GM12872 (cell line): ENCODE results near the gene NOTCH3.

Experiments
- TF ChIP-seq, protein P1 (sequence below): IDR thresholded peaks from 3 replicates; pipeline ENCODE4 v1.5.1; 2011; ENCODE audit warnings: low read depth, mild to moderate bottlenecking, low read length, moderate library complexity; ENCODE audit not compliant: insufficient read depth

NOTCH3 gene

GRCh38 chr19:15110418-15110815 lies 90.4 kb downstream of the NOTCH3 start:
- TF ChIP-seq, protein P1, sequence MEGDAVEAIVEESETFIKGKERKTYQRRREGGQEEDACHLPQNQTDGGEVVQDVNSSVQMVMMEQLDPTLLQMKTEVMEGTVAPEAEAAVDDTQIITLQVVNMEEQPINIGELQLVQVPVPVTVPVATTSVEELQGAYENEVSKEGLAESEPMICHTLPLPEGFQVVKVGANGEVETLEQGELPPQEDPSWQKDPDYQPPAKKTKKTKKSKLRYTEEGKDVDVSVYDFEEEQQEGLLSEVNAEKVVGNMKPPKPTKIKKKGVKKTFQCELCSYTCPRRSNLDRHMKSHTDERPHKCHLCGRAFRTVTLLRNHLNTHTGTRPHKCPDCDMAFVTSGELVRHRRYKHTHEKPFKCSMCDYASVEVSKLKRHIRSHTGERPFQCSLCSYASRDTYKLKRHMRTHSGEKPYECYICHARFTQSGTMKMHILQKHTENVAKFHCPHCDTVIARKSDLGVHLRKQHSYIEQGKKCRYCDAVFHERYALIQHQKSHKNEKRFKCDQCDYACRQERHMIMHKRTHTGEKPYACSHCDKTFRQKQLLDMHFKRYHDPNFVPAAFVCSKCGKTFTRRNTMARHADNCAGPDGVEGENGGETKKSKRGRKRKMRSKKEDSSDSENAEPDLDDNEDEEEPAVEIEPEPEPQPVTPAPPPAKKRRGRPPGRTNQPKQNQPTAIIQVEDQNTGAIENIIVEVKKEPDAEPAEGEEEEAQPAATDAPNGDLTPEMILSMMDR = no peak

GRCh38 chr19:15109768-15110417 lies 90.9 kb downstream of the NOTCH3 start:
- TF ChIP-seq, protein P1 = no peak
